ENCODE results near the gene ZZZ3. TPM values are rescaled to one million over a fixed set of nuclear protein-coding genes. Genes with fewer than 3 reads are reported as not detected.
"Not testable (repeated sequence)": the region's sequence is repeated elsewhere in the genome, so short reads cannot be mapped to it uniquely, and the experiment has no call there.

Gene ZZZ3
- total and polyA plus RNA-seq, 4 donors, result 32.7 to 121 (median 60.6) TPM

GRCh38 chr1:77652970-77653516 is 29.4 kb downstream of the ZZZ3 start:
- Histone ChIP-seq H3K27ac (ENCODE audit: low read depth, low read length) (no peak overlapping the region), H3K4me3 (ENCODE audit: low read depth, low read length) (no peak overlapping the region), H3K36me3 (ENCODE audit: control insufficient read depth, insufficient read depth, low read length) (peaks cover 4% of the 10 kb centered on the region)

GRCh38 chr1:77652268-77652667 is 30.2 kb downstream of the ZZZ3 start:
- no peak overlapping the region for H3K27ac ChIP-seq (ENCODE audit: low read depth, low read length)

More at GRCh38 chr1:77652970-77653516, 29.4 kb downstream of the ZZZ3 start:
- peaks cover 8% of the 10 kb centered on the region for H3K9me3 ChIP-seq (ENCODE audit: control insufficient read depth, insufficient read depth, low read length)
- H3K4me1 ChIP-seq (ENCODE audit: control insufficient read depth, insufficient read depth, low read length), result no peaks in the 10 kb centered on the region
- H3K27me3 ChIP-seq (ENCODE audit: control insufficient read depth, insufficient read depth, low read length), result no peaks in the 10 kb centered on the region
- DNase-seq (ENCODE audit: low read depth in 4 of 6, low spot score in 6 of 6), result no peak
- WGBS (ENCODE audit: insufficient coverage), result 96% methylated on average over 2 of the region's 6 CpGs

DNA sequence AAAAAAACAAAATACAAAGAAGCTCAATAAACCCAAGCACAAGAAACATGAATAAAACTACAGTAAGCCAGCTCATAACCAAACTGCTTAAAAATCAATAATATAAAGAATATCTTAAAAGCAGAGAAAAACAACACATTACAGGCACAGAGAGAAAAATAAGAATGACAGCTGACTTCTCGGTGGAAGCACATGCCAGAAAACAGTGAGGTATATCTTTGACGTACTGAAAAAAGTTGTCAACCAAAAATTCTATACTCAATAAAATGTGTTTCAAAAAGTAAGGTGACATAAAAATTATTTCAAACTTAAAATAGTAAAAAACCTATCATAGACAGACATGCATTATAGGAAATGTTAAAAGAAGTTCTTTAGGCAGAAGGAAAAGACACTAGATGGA is 33.3 kb downstream of the ZZZ3 start:
- WGBS (ENCODE audit: insufficient coverage), result no CpG with 5 or more reads among the region's 2 CpGs
- H3K4me3 ChIP-seq (ENCODE audit: low read depth, low read length), result no peak overlapping the region

More at GRCh38 chr1:77652268-77652667, 30.2 kb downstream of the ZZZ3 start:
- no peaks in the 10 kb centered on the region for H3K4me1 ChIP-seq (ENCODE audit: control insufficient read depth, insufficient read depth, low read length)
- H3K27me3 ChIP-seq (ENCODE audit: control insufficient read depth, insufficient read depth, low read length), result no peaks in the 10 kb centered on the region
- no peak overlapping the region for H3K4me3 ChIP-seq (ENCODE audit: low read depth, low read length)
- peaks cover 5% of the 10 kb centered on the region for H3K36me3 ChIP-seq (ENCODE audit: control insufficient read depth, insufficient read depth, low read length)
- no peak for DNase-seq (ENCODE audit: low read depth in 4 of 6, low spot score in 6 of 6)
- H3K9me3 ChIP-seq (ENCODE audit: control insufficient read depth, insufficient read depth, low read length), result peaks cover 8% of the 10 kb centered on the region

GRCh38 chr1:77646224-77646623 is 36.2 kb downstream of the ZZZ3 start:
- DNase-seq (ENCODE audit: low read depth in 4 of 6, low spot score in 6 of 6); H3K27ac ChIP-seq (ENCODE audit: low read depth, low read length); H3K27me3 ChIP-seq (ENCODE audit: control insufficient read depth, insufficient read depth, low read length); H3K4me3 ChIP-seq (ENCODE audit: low read depth, low read length); H3K9me3 ChIP-seq (ENCODE audit: control insufficient read depth, insufficient read depth, low read length): not testable (repeated sequence)
- 100% methylated on average over 1 of the region's 6 CpGs for WGBS (ENCODE audit: insufficient coverage)
- peaks cover 13% of the 10 kb centered on the region for H3K4me1 ChIP-seq (ENCODE audit: control insufficient read depth, insufficient read depth, low read length)
- peaks cover 10% of the 10 kb centered on the region for H3K36me3 ChIP-seq (ENCODE audit: control insufficient read depth, insufficient read depth, low read length)

More for the DNA sequence above, 33.3 kb downstream of the ZZZ3 start:
- Histone ChIP-seq H3K9me3 (ENCODE audit: control insufficient read depth, insufficient read depth, low read length) (peaks cover 8% of the 10 kb centered on the region), H3K4me1 (ENCODE audit: control insufficient read depth, insufficient read depth, low read length) (peaks cover 1% of the 10 kb centered on the region), H3K27me3 (ENCODE audit: control insufficient read depth, insufficient read depth, low read length) (no peaks in the 10 kb centered on the region), H3K27ac (ENCODE audit: low read depth, low read length) (no peak overlapping the region), H3K36me3 (ENCODE audit: control insufficient read depth, insufficient read depth, low read length) (peaks cover 10% of the 10 kb centered on the region)
- DNase-seq (ENCODE audit: low read depth in 4 of 6, low spot score in 6 of 6), result no peak

GRCh38 chr1:77643456-77643855 is 39.0 kb downstream of the ZZZ3 start:
- peak overlapping the region; percentile 82 for H3K27ac ChIP-seq (ENCODE audit: low read depth, low read length)
- H3K4me1 ChIP-seq (ENCODE audit: control insufficient read depth, insufficient read depth, low read length), result peaks cover 13% of the 10 kb centered on the region
- peak in 3 of 6 donors; percentile 23 to 66 (median 65) for DNase-seq (ENCODE audit: low read depth in 4 of 6, low spot score in 6 of 6)
- no peaks in the 10 kb centered on the region for H3K27me3 ChIP-seq (ENCODE audit: control insufficient read depth, insufficient read depth, low read length)
- peaks cover 7% of the 10 kb centered on the region for H3K36me3 ChIP-seq (ENCODE audit: control insufficient read depth, insufficient read depth, low read length)
- H3K4me3 ChIP-seq (ENCODE audit: low read depth, low read length), result no peak overlapping the region
- WGBS (ENCODE audit: insufficient coverage), result 60% methylated on average over 2 of the region's 2 CpGs
- no peaks in the 10 kb centered on the region for H3K9me3 ChIP-seq (ENCODE audit: control insufficient read depth, insufficient read depth, low read length)

DNA sequence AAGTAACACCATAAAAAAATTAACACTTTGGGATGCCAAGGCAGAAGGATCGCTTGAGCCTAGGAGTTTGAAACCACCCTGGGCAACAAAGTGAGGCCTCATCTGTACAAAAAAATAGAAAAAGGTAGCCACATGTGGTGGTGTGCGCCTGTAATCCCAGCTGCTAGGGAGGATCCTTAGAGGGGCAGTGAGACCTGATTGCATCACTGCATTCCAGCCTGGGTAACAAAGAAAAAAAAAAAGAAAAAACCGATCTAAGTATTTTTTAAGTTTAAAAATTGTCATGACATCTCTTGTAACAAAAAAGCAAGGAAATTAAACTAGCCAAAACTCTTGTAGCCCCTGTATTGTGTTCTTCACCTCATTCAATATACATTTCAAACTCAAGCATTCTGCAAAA is 39.5 kb downstream of the ZZZ3 start:
- Histone ChIP-seq H3K4me1 (ENCODE audit: control insufficient read depth, insufficient read depth, low read length) (peaks cover 13% of the 10 kb centered on the region), H3K9me3 (ENCODE audit: control insufficient read depth, insufficient read depth, low read length) (no peaks in the 10 kb centered on the region), H3K36me3 (ENCODE audit: control insufficient read depth, insufficient read depth, low read length) (peaks cover 5% of the 10 kb centered on the region), H3K27me3 (ENCODE audit: control insufficient read depth, insufficient read depth, low read length) (no peaks in the 10 kb centered on the region), H3K4me3 (ENCODE audit: low read depth, low read length) (no peak overlapping the region), H3K27ac (ENCODE audit: low read depth, low read length) (peak overlapping the region; percentile 82)
- no peak for DNase-seq (ENCODE audit: low read depth in 4 of 6, low spot score in 6 of 6)
- WGBS (ENCODE audit: insufficient coverage), result 100% methylated on average over 1 of the region's 3 CpGs

DNA sequence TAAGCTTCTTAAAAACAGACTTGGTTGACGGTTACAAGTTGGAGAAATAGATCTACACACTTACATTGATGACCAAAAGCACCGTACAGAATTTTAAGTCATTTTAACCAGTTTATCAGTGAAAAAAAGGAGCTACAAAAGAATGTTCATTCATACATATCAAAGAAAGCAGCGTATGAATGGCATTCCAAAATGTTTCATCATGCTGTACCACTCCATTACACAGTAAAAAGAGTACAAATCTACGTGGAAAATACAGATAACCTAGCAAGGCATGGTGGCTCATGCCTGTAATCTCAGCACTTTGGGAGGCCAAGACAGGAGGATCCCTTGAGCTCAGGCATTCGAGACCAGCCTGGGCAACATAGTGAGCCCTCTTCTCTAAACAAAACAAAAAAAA is 40.3 kb downstream of the ZZZ3 start:
- Histone ChIP-seq H3K36me3 (ENCODE audit: control insufficient read depth, insufficient read depth, low read length) (peaks cover 5% of the 10 kb centered on the region), H3K27me3 (ENCODE audit: control insufficient read depth, insufficient read depth, low read length) (no peaks in the 10 kb centered on the region), H3K4me1 (ENCODE audit: control insufficient read depth, insufficient read depth, low read length) (peaks cover 13% of the 10 kb centered on the region), H3K4me3 (ENCODE audit: low read depth, low read length) (no peak overlapping the region), H3K27ac (ENCODE audit: low read depth, low read length) (peak overlapping the region; percentile 82), H3K9me3 (ENCODE audit: control insufficient read depth, insufficient read depth, low read length) (no peaks in the 10 kb centered on the region)
- no peak for DNase-seq (ENCODE audit: low read depth in 4 of 6, low spot score in 6 of 6)
- WGBS (ENCODE audit: insufficient coverage), result no CpG with 5 or more reads among the region's 5 CpGs

DNA sequence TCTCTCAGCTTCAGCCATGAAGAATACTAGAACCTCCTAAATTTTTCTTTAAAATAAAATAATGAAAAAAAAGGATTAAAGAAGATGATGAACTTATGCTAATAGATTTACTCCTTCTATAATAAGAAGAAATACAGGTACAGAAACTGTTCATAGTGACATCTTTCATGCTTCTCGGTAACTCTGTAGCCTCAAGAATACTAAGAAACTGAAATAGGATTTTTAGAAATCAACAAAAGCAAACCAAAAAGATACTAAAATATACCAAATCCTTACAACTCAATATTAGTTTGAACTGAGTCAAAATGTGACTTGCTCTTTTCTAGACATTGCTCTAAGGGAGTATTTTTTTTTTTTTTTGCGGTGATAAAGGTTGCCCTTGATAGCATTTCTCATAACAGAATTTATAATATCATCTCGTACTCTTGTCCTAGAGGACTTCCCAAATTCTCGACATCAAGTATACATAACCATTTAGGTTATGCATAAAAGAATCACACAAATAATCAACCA is 42.8 kb downstream of the ZZZ3 start:
- no peaks in the 10 kb centered on the region for H3K36me3 ChIP-seq (ENCODE audit: control insufficient read depth, insufficient read depth, low read length)
- H3K9me3 ChIP-seq (ENCODE audit: control insufficient read depth, insufficient read depth, low read length), result no peaks in the 10 kb centered on the region
- no peak for DNase-seq (ENCODE audit: low read depth in 4 of 6, low spot score in 6 of 6)
- H3K4me1 ChIP-seq (ENCODE audit: control insufficient read depth, insufficient read depth, low read length), result peaks cover 13% of the 10 kb centered on the region
- no peak overlapping the region for H3K4me3 ChIP-seq (ENCODE audit: low read depth, low read length)
- no CpG with 5 or more reads among the region's 4 CpGs for WGBS (ENCODE audit: insufficient coverage)
- no peak overlapping the region for H3K27ac ChIP-seq (ENCODE audit: low read depth, low read length)
- H3K27me3 ChIP-seq (ENCODE audit: control insufficient read depth, insufficient read depth, low read length), result no peaks in the 10 kb centered on the region

GRCh38 chr1:77639056-77639455 is 43.4 kb downstream of the ZZZ3 start:
- no peaks in the 10 kb centered on the region for H3K36me3 ChIP-seq (ENCODE audit: control insufficient read depth, insufficient read depth, low read length)
- H3K27ac ChIP-seq (ENCODE audit: low read depth, low read length), result no peak overlapping the region
- DNase-seq (ENCODE audit: low read depth in 4 of 6, low spot score in 6 of 6), result no peak
- no peak overlapping the region for H3K4me3 ChIP-seq (ENCODE audit: low read depth, low read length)
- peaks cover 11% of the 10 kb centered on the region for H3K4me1 ChIP-seq (ENCODE audit: control insufficient read depth, insufficient read depth, low read length)
- H3K9me3 ChIP-seq (ENCODE audit: control insufficient read depth, insufficient read depth, low read length), result no peaks in the 10 kb centered on the region
- WGBS (ENCODE audit: insufficient coverage), result no CpG with 5 or more reads among the region's 3 CpGs
- no peaks in the 10 kb centered on the region for H3K27me3 ChIP-seq (ENCODE audit: control insufficient read depth, insufficient read depth, low read length)

DNA sequence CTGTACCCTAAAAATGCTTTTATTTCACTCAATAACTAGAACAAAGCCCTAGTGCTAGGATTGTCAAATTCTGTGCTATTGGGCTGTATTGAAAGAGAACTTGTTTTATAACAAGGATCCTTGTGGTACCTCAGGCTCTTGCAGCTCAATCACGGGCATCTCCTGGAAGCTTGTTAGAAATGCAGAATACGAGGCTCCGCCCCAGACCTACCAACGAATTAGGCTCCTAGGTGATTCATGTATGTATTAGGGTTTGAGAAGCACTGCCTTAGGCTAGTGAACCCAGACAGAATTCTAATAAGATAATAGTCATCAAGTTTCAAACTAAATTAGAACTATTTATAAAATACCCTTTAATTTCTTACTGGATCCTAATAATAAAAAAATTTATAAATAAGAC is 45.6 kb downstream of the ZZZ3 start:
- DNase-seq (ENCODE audit: low read depth in 4 of 6, low spot score in 6 of 6), result no peak
- 29% methylated on average over 1 of the region's 4 CpGs for WGBS (ENCODE audit: insufficient coverage)
- no peak overlapping the region for H3K27ac ChIP-seq (ENCODE audit: low read depth, low read length)

More for the DNA sequence above, 45.6 kb downstream of the ZZZ3 start:
- Histone ChIP-seq H3K27me3 (ENCODE audit: control insufficient read depth, insufficient read depth, low read length) (no peaks in the 10 kb centered on the region), H3K4me3 (ENCODE audit: low read depth, low read length) (no peak overlapping the region), H3K4me1 (ENCODE audit: control insufficient read depth, insufficient read depth, low read length) (no peaks in the 10 kb centered on the region), H3K9me3 (ENCODE audit: control insufficient read depth, insufficient read depth, low read length) (no peaks in the 10 kb centered on the region), H3K36me3 (ENCODE audit: control insufficient read depth, insufficient read depth, low read length) (peaks cover 3% of the 10 kb centered on the region)
